ENCODE measurements around the gene KCNJ15. TPM values are rescaled to one million over a fixed set of nuclear protein-coding genes. Genes with fewer than 3 reads are reported as not detected.

KCNJ15 gene
- total RNA-seq, 1 donor from 2014 or later, result 0.40 TPM

- Mint-ChIP-seq H3K27ac (ENCODE audit: unreplicated experiment) (no peak overlapping the region), H3K4me3 (no peak overlapping the region), H3K27me3 (ENCODE audit: low read depth) (no peaks in the 10 kb centered on the region), H3K36me3 (ENCODE audit: low read depth) (no peaks in the 10 kb centered on the region), H3K4me1 (peaks cover 12% of the 10 kb centered on the region), H3K9me3 (peaks cover 3% of the 10 kb centered on the region)
- TF ChIP-seq, protein P1, sequence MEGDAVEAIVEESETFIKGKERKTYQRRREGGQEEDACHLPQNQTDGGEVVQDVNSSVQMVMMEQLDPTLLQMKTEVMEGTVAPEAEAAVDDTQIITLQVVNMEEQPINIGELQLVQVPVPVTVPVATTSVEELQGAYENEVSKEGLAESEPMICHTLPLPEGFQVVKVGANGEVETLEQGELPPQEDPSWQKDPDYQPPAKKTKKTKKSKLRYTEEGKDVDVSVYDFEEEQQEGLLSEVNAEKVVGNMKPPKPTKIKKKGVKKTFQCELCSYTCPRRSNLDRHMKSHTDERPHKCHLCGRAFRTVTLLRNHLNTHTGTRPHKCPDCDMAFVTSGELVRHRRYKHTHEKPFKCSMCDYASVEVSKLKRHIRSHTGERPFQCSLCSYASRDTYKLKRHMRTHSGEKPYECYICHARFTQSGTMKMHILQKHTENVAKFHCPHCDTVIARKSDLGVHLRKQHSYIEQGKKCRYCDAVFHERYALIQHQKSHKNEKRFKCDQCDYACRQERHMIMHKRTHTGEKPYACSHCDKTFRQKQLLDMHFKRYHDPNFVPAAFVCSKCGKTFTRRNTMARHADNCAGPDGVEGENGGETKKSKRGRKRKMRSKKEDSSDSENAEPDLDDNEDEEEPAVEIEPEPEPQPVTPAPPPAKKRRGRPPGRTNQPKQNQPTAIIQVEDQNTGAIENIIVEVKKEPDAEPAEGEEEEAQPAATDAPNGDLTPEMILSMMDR (conservative IDR thresholded peaks at IDR 0.05), result no peak
- DNase-seq (ENCODE audit: low read depth, low spot score), result no peak
Observed at GRCh38 chr21:38326899-38327298, 70.1 kb downstream of the KCNJ15 start.

GRCh38 chr21:38327984-38328383 is 71.2 kb downstream of the KCNJ15 start:
- Mint-ChIP-seq H3K27me3 (ENCODE audit: low read depth) (no peaks in the 10 kb centered on the region), H3K9me3 (peaks cover 3% of the 10 kb centered on the region), H3K36me3 (ENCODE audit: low read depth) (no peaks in the 10 kb centered on the region), H3K27ac (ENCODE audit: unreplicated experiment) (no peak overlapping the region), H3K4me1 (peaks cover 12% of the 10 kb centered on the region), H3K4me3 (no peak overlapping the region)
- TF ChIP-seq, protein P1 (conservative IDR thresholded peaks at IDR 0.05), result no peak
- DNase-seq (ENCODE audit: low read depth, low spot score), result no peak

GRCh38 chr21:38329162-38329561 is 72.4 kb downstream of the KCNJ15 start:
- peaks cover 3% of the 10 kb centered on the region for H3K9me3 Mint-ChIP-seq
- peaks cover 9% of the 10 kb centered on the region for H3K4me1 Mint-ChIP-seq
- TF ChIP-seq, protein P1 (conservative IDR thresholded peaks at IDR 0.05), result no peak
- no peak overlapping the region for H3K4me3 Mint-ChIP-seq
- no peak for DNase-seq (ENCODE audit: low read depth, low spot score)
- no peaks in the 10 kb centered on the region for H3K36me3 Mint-ChIP-seq (ENCODE audit: low read depth)
- H3K27ac Mint-ChIP-seq (ENCODE audit: unreplicated experiment), result no peak overlapping the region
- H3K27me3 Mint-ChIP-seq (ENCODE audit: low read depth), result no peaks in the 10 kb centered on the region

DNA sequence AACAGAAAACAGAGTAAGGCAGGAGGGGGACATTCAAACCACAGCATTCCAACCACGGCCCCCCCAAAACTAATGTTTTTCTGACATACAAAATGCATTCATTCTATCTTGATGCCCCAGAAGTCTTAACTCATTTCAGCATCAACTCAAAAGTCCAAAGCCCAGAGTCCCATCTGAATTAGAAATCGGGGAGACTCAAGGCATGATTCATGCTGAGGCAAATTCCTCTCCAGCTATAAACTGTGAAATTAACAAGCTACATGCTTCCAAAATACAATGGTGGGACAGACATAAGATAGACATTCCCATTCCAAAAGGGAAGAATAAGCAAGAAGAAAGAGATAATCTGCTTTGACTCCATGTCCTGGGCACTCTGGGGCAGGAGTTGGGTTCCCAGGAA is 73.9 kb downstream of the KCNJ15 start:
- TF ChIP-seq, protein P1 (conservative IDR thresholded peaks at IDR 0.05), result no peak
- H3K27ac Mint-ChIP-seq (ENCODE audit: unreplicated experiment), result no peak overlapping the region
- no peak overlapping the region for H3K4me3 Mint-ChIP-seq
- no peaks in the 10 kb centered on the region for H3K27me3 Mint-ChIP-seq (ENCODE audit: low read depth)
- peaks cover 4% of the 10 kb centered on the region for H3K4me1 Mint-ChIP-seq
- peaks cover 3% of the 10 kb centered on the region for H3K9me3 Mint-ChIP-seq
- no peaks in the 10 kb centered on the region for H3K36me3 Mint-ChIP-seq (ENCODE audit: low read depth)
- DNase-seq (ENCODE audit: low read depth, low spot score), result no peak

DNA sequence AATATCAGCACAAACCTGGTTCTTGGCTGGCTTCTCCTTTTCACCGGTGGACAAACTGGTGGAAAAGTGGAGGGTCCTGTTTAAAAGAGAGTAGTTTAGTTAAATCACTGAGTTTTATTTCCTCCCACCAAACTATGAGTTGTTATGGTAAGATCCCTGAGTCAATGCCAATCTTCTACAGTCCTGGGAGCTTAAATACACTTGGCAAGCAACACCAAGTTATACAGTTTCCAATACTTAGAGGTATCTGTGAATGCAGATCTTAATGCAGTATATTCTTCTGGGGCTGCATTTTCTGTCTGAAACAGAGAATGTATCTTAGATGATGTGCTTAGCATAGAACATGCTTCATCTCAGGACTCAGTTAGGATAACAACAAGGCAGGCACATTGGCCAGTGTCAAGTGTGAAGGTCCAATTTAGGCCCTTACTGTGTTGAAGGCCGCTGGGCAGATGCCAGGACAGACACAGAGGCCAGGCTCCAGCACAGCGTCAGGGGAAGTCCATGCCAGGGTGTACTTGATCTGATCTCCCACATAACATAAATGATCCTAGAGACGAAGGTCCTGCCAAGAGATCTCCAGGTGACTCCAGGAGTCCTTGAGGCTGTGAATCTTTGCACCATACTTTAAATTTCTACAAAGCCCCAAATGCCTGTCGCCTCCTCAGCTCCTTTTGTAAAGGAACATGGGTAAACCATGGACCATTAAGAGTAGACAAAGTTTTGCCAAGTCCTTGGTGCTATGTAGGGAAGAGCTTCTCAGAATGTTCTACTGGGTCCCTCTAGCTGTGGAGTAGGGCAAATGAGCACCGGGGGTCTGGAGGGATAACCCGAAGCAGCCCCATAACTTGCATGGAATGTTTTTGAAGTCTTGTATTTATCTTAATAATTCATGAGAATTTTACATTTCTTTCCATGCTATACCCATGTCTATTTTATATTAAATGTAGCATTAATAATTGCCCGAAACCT is 76.8 kb downstream of the KCNJ15 start:
- no peaks in the 10 kb centered on the region for H3K4me1 Mint-ChIP-seq

More for the DNA sequence above, 76.8 kb downstream of the KCNJ15 start:
- no peaks in the 10 kb centered on the region for H3K27me3 Mint-ChIP-seq (ENCODE audit: low read depth)
- no peak overlapping the region for H3K4me3 Mint-ChIP-seq
- no peak overlapping the region for H3K27ac Mint-ChIP-seq (ENCODE audit: unreplicated experiment)
- peaks cover 8% of the 10 kb centered on the region for H3K9me3 Mint-ChIP-seq
- TF ChIP-seq, protein P1 (conservative IDR thresholded peaks at IDR 0.05), result no peak
- DNase-seq (ENCODE audit: low read depth, low spot score), result no peak
- no peaks in the 10 kb centered on the region for H3K36me3 Mint-ChIP-seq (ENCODE audit: low read depth)
